Spleen (tissue), 11 donors: ENCODE results near the gene FAM81B. TPM values are rescaled to one million over a fixed set of nuclear protein-coding genes. Genes with fewer than 3 reads are reported as not detected.

Source experiments
- DNase-seq: peaks from one replicate; pipeline ENCODE4 v3.0.0-alpha.2; 2020
- H3K27ac ChIP-seq, 8 donors: fragments of 200-600 bp; sonication (generic) in 7 of 8; 1 replicate in 4 of 8; 2 replicates in 4 of 8; pipeline versions ENCODE4 v1.5.0 to v1.8.0; 2016 to 2021; ENCODE audit warnings: inconsistent platforms in 4 of 8, mild to moderate bottlenecking in 4 of 8, moderate library complexity in 1 of 8
- H3K27me3 ChIP-seq, 7 donors: fragments of 200-600 bp; sonication (generic) in 6 of 7; replicated peaks in 1 of 7; 1 replicate in 4 of 7; 2 replicates in 3 of 7; pipeline versions ENCODE4 v1.5.0 to v1.8.0; 2016 to 2021; ENCODE audit warnings: inconsistent platforms in 3 of 7, mild to moderate bottlenecking in 1 of 7
- H3K36me3 ChIP-seq, 6 donors: fragments of 200-600 bp; sonication (generic) in 5 of 6; 1 replicate in 4 of 6; 2 replicates in 2 of 6; pipeline versions ENCODE4 v1.5.0 to v1.8.0; 2016 to 2021; ENCODE audit warnings: inconsistent platforms in 2 of 6
- H3K4me1 ChIP-seq, 6 donors: fragments of 200-600 bp; sonication (generic) in 5 of 6; 1 replicate in 3 of 6; 2 replicates in 3 of 6; pipeline versions ENCODE4 v1.5.0 to v1.8.0; 2016 to 2021; ENCODE audit warnings: inconsistent platforms in 3 of 6
- H3K4me3 ChIP-seq, 8 donors: fragments of 200-600 bp; sonication (generic) in 7 of 8; 1 replicate in 4 of 8; 2 replicates in 4 of 8; pipeline versions ENCODE4 v1.5.0 to v1.8.0; 2016 to 2021; ENCODE audit warnings: inconsistent platforms in 4 of 8, mild to moderate bottlenecking in 4 of 8, moderate library complexity in 2 of 8
- H3K9me3 ChIP-seq, 8 donors: fragments of 200-600 bp; sonication (generic) in 7 of 8; 1 replicate in 4 of 8; 2 replicates in 4 of 8; pipeline versions ENCODE4 v1.5.0 to v1.8.0; 2016 to 2021; ENCODE audit warnings: inconsistent platforms in 4 of 8
- POLR2A ChIP-seq, 3 donors: fragments of 450-650 bp; IDR thresholded peaks; one replicate each; pipeline ENCODE4 v1.5.1; 2017; ENCODE audit warnings: antibody characterized with exemption in 3 of 3, mild to moderate bottlenecking in 1 of 3
- POLR2AphosphoS5 ChIP-seq, 3 donors: sonication (generic); formaldehyde crosslinking; IDR thresholded peaks; one replicate each; pipeline ENCODE4 v1.5.1; 2017; ENCODE audit warnings: antibody characterized with exemption in 3 of 3
- WGBS, 5 donors: extraction: QIAGEN DNeasy Blood & Tissue Kit in 3 of 5; methylation state at CpG; one replicate each; pipeline versions ENCODE4 v1.1.5 to v1.1.7; 2013 to 2018; 5-methylcytosine and 5-hydroxymethylcytosine counted together
- intact Hi-C: fragments of 100-400 bp; cut with DNase I; formaldehyde crosslinking; loops from one replicate; pipeline ENCODE4 v1.15.0; 2023; ENCODE audit warnings: low total_unique reads
- polyA plus RNA-seq, 3 donors: library from polyadenylated mRNA; stranded (reverse); fragments of 200-250 nt; gene quantifications; one replicate each; pipeline ENCODE4 v1.2.1, GENCODE V29; 2013
- total RNA-seq, 7 donors: library from RNA; depleted of rRNA in 3 of 7; stranded (reverse); fragments of >200 nt in 3 of 7; fragmentation: NEBNext Ultra II Directional in 4 of 7; extraction: Animal tissue kit (Norgen Biotek cat#: 25700) in 4 of 7; gene quantifications; one replicate each; pipeline versions ENCODE4 v1.1.0 to v1.2.1, GENCODE V29; 2016 to 2021
- TF ChIP-seq, protein P1 (sequence below), 11 experiments: fragments of 200-600 bp in 7 of 11; fragments of 450-650 bp in 4 of 11; sonication (generic) in 4 of 11; IDR thresholded peaks in 8 of 11; conservative IDR thresholded peaks in 3 of 11; 1 replicate in 7 of 11; 2 replicates in 4 of 11; pipeline versions ENCODE4 v1.4.0 to v1.8.0; 2016 to 2021; ENCODE audit warnings: antibody characterized with exemption in 11 of 11, inconsistent platforms in 4 of 11, mild to moderate bottlenecking in 1 of 11
- donor health status: healthy with polysubstance abuse.
- donor health status: DM: no; HTN: no; CAD: no; lungs with moderate emphysema.
- donor health status: DM: no; HTN: no; CAD: no.
- donor health status: Bipolar disorder and iron deficiency.
- donor health status: healthy.
- donor health status: DM: no; HTN: no; CAD: no.
- donor health status: DM: yes; HTN: yes; CAD: no.

The FAM81B gene
- total and polyA plus RNA-seq, 10 donors: 0.13 to 0.61 TPM; not detected in 8

GRCh38 chr5:95379133-95379532 is 12.0 kb upstream of the FAM81B start:
- intact Hi-C loops: no loop called here

GRCh38 chr5:95380103-95380628 is 11.0 kb upstream of the FAM81B start:
- H3K4me1 ChIP-seq: no peaks in the 10 kb centered on the region
- no peaks in the 10 kb centered on the region for H3K36me3 ChIP-seq
- TF ChIP-seq POLR2A (IDR thresholded peaks at IDR 0.05): no peak
- TF ChIP-seq, protein P1, sequence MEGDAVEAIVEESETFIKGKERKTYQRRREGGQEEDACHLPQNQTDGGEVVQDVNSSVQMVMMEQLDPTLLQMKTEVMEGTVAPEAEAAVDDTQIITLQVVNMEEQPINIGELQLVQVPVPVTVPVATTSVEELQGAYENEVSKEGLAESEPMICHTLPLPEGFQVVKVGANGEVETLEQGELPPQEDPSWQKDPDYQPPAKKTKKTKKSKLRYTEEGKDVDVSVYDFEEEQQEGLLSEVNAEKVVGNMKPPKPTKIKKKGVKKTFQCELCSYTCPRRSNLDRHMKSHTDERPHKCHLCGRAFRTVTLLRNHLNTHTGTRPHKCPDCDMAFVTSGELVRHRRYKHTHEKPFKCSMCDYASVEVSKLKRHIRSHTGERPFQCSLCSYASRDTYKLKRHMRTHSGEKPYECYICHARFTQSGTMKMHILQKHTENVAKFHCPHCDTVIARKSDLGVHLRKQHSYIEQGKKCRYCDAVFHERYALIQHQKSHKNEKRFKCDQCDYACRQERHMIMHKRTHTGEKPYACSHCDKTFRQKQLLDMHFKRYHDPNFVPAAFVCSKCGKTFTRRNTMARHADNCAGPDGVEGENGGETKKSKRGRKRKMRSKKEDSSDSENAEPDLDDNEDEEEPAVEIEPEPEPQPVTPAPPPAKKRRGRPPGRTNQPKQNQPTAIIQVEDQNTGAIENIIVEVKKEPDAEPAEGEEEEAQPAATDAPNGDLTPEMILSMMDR (IDR thresholded peaks at IDR 0.05 in 8 of 11, conservative IDR thresholded peaks at IDR 0.05 in 3 of 11): no peak
- TF ChIP-seq POLR2AphosphoS5 (IDR thresholded peaks at IDR 0.05): no peak
- no peak overlapping the region for H3K4me3 ChIP-seq
- H3K9me3 ChIP-seq: peaks cover 0 to 6% (median 0%) of the 10 kb centered on the region in 8 donors
- 61 to 72% (median 68%) methylated on average over 5 of the region's 5 CpGs for WGBS, 5 donors
- no peak overlapping the region for H3K27ac ChIP-seq
- H3K27me3 ChIP-seq: peaks cover 0 to 4% (median 0%) of the 10 kb centered on the region in 7 donors
- no peak for DNase-seq
- intact Hi-C loops: no loop called here

More at GRCh38 chr5:95379133-95379532, 12.0 kb upstream of the FAM81B start:
- H3K4me3 ChIP-seq: no peak overlapping the region
- no peak for DNase-seq
- H3K36me3 ChIP-seq: no peaks in the 10 kb centered on the region
- H3K9me3 ChIP-seq: peaks cover 0 to 6% (median 0%) of the 10 kb centered on the region in 8 donors
- no peak for TF ChIP-seq POLR2AphosphoS5 (IDR thresholded peaks at IDR 0.05)
- TF ChIP-seq POLR2A (IDR thresholded peaks at IDR 0.05): no peak
- TF ChIP-seq, protein P1 (IDR thresholded peaks at IDR 0.05 in 8 of 11, conservative IDR thresholded peaks at IDR 0.05 in 3 of 11): no peak
- H3K27ac ChIP-seq: no peak overlapping the region
- no peaks in the 10 kb centered on the region for H3K4me1 ChIP-seq
- 50 to 98% (median 78%) methylated on average over 2 of the region's 2 CpGs for WGBS, 5 donors
- H3K27me3 ChIP-seq: no peaks in the 10 kb centered on the region

DNA sequence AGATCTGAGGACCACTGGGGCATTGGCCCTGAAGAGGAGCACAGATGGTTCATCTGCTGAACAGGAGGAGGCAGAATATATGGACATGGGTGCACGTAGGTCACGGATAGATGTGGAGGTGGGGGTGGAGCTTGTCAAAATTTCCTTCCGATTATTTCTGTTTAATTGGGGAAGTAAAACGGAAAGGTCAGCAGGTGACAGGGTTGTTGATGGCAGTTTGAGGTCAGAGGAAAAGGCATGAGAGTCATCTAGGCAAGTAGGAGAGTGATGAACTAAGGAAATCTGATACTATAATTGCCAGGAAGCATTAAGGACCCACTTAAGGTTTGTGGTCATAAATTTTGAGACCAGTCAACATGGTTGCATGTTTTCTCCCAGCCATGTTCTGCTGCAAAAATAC is 8.4 kb upstream of the FAM81B start:
- Histone ChIP-seq H3K4me1 (no peaks in the 10 kb centered on the region), H3K4me3 (no peak overlapping the region), H3K27ac (no peak overlapping the region), H3K9me3 (peaks cover 0 to 13% (median 0%) of the 10 kb centered on the region in 8 donors), H3K27me3 (peaks cover 0 to 4% (median 0%) of the 10 kb centered on the region in 7 donors), H3K36me3 (no peaks in the 10 kb centered on the region)
- TF ChIP-seq POLR2A (IDR thresholded peaks at IDR 0.05) (no peak), POLR2AphosphoS5 (IDR thresholded peaks at IDR 0.05) (no peak)
- TF ChIP-seq, protein P1 (IDR thresholded peaks at IDR 0.05 in 8 of 11, conservative IDR thresholded peaks at IDR 0.05 in 3 of 11): no peak
- WGBS, 5 donors: 25 to 49% (median 29%) methylated on average over 4 of the region's 4 CpGs
- no peak for DNase-seq
- intact Hi-C loops: no loop called here

GRCh38 chr5:95384485-95385213 is 6.5 kb upstream of the FAM81B start:
- Histone ChIP-seq H3K36me3 (no peaks in the 10 kb centered on the region), H3K4me3 (no peak overlapping the region), H3K27ac (no peak overlapping the region), H3K9me3 (peaks cover 0 to 13% (median 0%) of the 10 kb centered on the region in 8 donors), H3K27me3 (peaks cover 0 to 4% (median 0%) of the 10 kb centered on the region in 7 donors), H3K4me1 (no peaks in the 10 kb centered on the region)
- DNase-seq: no peak
- TF ChIP-seq POLR2A (IDR thresholded peaks at IDR 0.05): no peak
- no peak for TF ChIP-seq POLR2AphosphoS5 (IDR thresholded peaks at IDR 0.05)
- TF ChIP-seq, protein P1 (IDR thresholded peaks at IDR 0.05 in 8 of 11, conservative IDR thresholded peaks at IDR 0.05 in 3 of 11): no peak
- WGBS, 5 donors: 71 to 89% (median 75%) methylated on average over 5 of the region's 5 CpGs
- intact Hi-C loops: no loop called here
